ENCODE results near the gene HOXA13.

Gene HOXA13

GRCh38 chr7:27157702-27158431 is 42.0 kb downstream of the HOXA13 start:
- no peak for DNase-seq

- no peak for DNase-seq
These were observed 42.8 kb downstream of the HOXA13 start for GRCh38 chr7:27156916-27157701.

- no peak for DNase-seq
These were observed 43.4 kb downstream of the HOXA13 start, which contains the start of gene HOXA7 for GRCh38 chr7:27156508-27156898. Gene HOXA7, minus strand, starts transcription at chr7:27156675. Its CDS starts 130 bp downstream, at chr7:27156545.

GRCh38 chr7:27155816-27156507 is 43.9 kb downstream of the HOXA13 start:
- DNase-seq, result no peak

- DNase-seq, result no peak
These were observed 44.7 kb downstream of the HOXA13 start for GRCh38 chr7:27154901-27155815.

GRCh38 chr7:27154369-27154768 is 45.5 kb downstream of the HOXA13 start:
- DNase-seq, result no peak

- DNase-seq, result no peak
These were observed 46.4 kb downstream of the HOXA13 start for GRCh38 chr7:27153526-27153925.

- no peak for DNase-seq
These were observed 47.0 kb downstream of the HOXA13 start for GRCh38 chr7:27152816-27153442.

GRCh38 chr7:27151931-27152815 is 47.7 kb downstream of the HOXA13 start, which contains the start of gene HOXA3:
Gene HOXA3, minus strand, starts transcription at chr7:27152583. Its CDS starts 41,943 bp downstream, at chr7:27110640.
- no peak for DNase-seq

GRCh38 chr7:27151341-27151930 is 48.5 kb downstream of the HOXA13 start:
- DNase-seq, result no peak

GRCh38 chr7:27150568-27151340 is 49.1 kb downstream of the HOXA13 start:
- DNase-seq, result peak in 1 of 2 experiments; percentile 94

- DNase-seq, result peak in 1 of 2 experiments; percentile 63
These were observed 49.9 kb downstream of the HOXA13 start for GRCh38 chr7:27149842-27150567.

- DNase-seq, result peak in 1 of 2 experiments; percentile 49
These were observed 50.9 kb downstream of the HOXA13 start for GRCh38 chr7:27148756-27149641.

- DNase-seq, result no peak
These were observed 51.7 kb downstream of the HOXA13 start for GRCh38 chr7:27148031-27148755.

- no peak for DNase-seq
These were observed 52.5 kb downstream of the HOXA13 start, which contains the start of gene HOXA6 for GRCh38 chr7:27147199-27148030. Gene HOXA6, minus strand, starts transcription at chr7:27147774. Its CDS starts 25 bp downstream, at chr7:27147749.

All from NCI-H526 (cell line).